Measurements from ENCODE around the gene FDX1.

The FDX1 gene

DNA sequence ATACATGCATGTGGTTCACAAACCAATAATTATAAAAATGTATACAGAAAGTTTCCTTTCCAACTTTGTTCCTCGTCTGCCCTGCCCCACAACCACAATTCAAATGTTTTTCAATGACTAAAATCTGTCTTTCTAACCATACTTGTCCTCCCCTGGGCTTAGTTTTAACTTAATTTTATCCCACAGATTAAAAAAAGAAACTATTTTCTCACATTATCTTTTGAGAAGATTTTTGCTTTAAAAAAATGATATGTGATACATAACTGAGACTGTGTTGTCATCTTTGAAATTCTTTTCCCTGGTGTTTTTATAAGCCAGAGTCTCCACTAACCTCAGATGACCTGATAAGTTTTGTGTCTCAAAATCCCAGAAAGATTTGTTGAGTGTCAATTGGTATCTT lies 79.0 kb downstream of the FDX1 start:
- no peak for DNase-seq (ENCODE audit: low read depth)

DNA sequence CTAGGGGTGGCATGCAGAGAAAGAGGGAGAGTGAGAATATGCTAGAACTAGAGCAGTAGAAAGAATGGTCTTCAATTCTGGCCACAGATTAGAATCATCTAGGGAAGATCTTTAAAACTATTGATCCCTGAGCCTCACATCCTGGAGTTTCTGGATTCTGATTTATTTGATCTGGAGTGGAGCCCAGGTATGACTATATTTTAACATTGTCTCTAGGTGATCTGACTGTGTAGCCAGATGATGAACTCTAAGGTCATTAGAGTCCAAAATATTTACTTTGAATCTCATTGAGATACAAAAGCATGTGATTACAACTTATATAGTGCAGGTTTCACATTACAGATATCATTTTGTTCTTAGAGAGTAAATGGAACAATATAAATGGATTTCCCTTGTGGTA lies 79.7 kb downstream of the FDX1 start:
- DNase-seq (ENCODE audit: low read depth): no peak

DNA sequence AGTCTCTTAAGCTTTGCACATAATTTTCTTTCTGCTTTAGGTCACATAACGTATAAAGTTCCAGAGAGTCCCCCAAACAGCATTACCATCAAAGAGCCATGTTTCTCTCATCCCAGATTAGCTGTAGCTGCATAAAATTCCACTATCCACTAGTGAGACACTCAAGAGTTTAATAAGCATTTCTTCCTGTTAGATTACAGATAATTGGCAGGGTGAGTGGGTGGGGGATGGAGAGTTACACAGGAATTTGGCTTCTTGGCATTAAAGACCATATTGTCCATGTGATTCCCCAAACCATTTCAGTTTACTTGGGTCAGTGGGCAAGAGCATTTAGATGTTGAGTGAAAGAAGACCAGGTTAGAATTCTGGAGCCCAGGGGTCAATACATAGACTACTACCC lies 82.3 kb downstream of the FDX1 start:
- no peak for DNase-seq (ENCODE audit: low read depth)

DNA sequence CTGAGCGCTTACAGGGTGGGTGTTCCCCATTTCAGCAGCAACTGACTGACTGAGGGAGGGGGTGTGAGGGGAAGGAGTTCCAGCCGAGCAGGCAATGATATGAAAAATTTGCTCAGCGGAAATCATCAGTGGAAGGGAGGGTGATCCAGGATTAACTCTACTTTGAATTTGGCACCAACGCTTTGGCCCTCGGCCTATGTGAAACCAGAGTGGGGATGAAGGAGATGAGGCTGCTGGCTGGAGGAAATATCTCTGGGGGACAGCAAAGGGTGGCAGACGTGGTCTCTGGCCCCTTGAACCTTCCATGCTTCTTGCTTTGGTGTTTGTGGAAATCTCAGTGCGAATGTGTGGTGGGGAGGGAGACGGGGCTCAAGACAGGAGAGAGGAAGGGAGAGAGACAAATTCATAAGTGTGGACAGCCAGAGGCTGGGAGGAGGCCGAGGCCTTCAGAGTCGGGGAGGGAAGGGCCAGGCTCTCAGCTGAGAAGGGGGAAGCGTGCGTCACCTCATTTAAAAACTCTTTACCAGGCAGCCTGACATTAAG lies 83.6 kb downstream of the FDX1 start:
- DNase-seq (ENCODE audit: low read depth): no peak

DNA sequence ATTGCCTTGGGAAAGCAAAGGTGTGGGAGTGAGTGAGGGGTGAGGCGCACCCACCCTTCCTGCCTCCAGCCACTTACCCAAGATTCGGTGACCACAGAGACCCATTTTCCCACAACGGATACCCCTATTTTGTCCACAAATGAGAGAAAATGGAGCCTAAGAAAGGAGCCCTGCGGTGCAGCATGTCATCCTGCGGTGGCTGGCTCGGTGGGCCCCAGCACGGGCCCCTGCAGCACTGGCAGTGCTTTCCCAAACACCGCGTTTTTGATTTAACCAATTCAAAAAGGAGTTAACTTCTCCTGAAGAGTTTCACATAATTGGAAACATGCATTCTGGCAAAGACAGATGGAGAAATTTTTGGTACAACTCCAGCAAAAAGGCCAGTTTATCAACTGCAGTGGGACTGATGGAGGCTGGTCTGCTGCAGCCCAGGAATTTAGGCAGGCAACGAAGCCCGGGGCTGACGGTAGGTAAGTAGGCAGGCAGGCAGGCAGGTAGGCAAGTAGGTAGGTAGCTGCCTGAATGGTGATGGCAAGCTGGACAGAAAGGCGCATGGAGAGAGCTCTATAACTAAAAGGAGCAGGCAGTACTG lies 84.2 kb downstream of the FDX1 start:
- DNase-seq (ENCODE audit: low read depth): no peak

All from HS-5 (cell line).